Endothelial cell of umbilical vein (primary cell): ENCODE measurements around the gene ARF5. TPM values are rescaled to one million over a fixed set of nuclear protein-coding genes. Genes with fewer than 3 reads are reported as not detected.

Experiments used
- BruUV-seq: library from RNA; stranded (reverse); fragments of 400-500 nt; replicated peaks from 2 replicates; lab custom pipeline; 2021; lab: Mats Ljungman, UMichigan
- CTCF ChIA-PET: fragments of 300-600, 350-600 bp; sonication (Branson Sonifier 250); formaldehyde crosslinking; loops from one replicate; lab custom pipeline; 2021; ENCODE audit warnings: antibody characterized with exemption, inconsistent platforms; lab: Charles Lee
- POLR2A ChIA-PET: fragments of 300-600, 350-600 bp; sonication (Branson Sonifier 250); formaldehyde crosslinking; loops from one replicate; lab custom pipeline; 2021; ENCODE audit warnings: antibody characterized with exemption, inconsistent platforms; lab: Charles Lee
- DNase-seq: peaks from one replicate; pipeline ENCODE4 v3.0.0-alpha.2; 2011; ENCODE audit warnings: low read depth, low spot score
- FAIRE-seq: peaks from 2 replicates; lab custom pipeline; 2011; peaks lifted over from hg19 to GRCh38; lab: Jason Lieb, UNC
- H2AFZ ChIP-seq: 2 replicates; pipeline ENCODE4 v1.6.0; 2012; ENCODE audit warnings: low read depth, low read length, control low read depth, inconsistent platforms
- H3K27ac ChIP-seq: 2 replicates; pipeline ENCODE4 v1.5.1; 2011; ENCODE audit warnings: low read depth, mild to moderate bottlenecking, control low read depth, low read length, moderate library complexity; ENCODE audit not compliant: insufficient read depth
- H3K27me3 ChIP-seq, 2 experiments: 2 replicates each; pipeline versions ENCODE4 v1.6.0 to v1.6.1; 2011; ENCODE audit warnings: low read length in 2 of 2, mixed read lengths in 1 of 2; ENCODE audit not compliant: control insufficient read depth in 2 of 2, insufficient read depth in 2 of 2
- H3K36me3 ChIP-seq, 2 experiments: 2 replicates in 1 of 2; 3 replicates in 1 of 2; pipeline ENCODE4 v1.5.1; 2011; ENCODE audit warnings: low read length in 2 of 2, mild to moderate bottlenecking in 1 of 2, moderate library complexity in 1 of 2; ENCODE audit not compliant: control insufficient read depth in 2 of 2, insufficient read depth in 2 of 2; ENCODE audit errors: extremely low read depth in 1 of 2
- H3K4me1 ChIP-seq: 3 replicates; pipeline ENCODE4 v1.5.1; 2011; ENCODE audit warnings: mild to moderate bottlenecking, low read length; ENCODE audit not compliant: control insufficient read depth, insufficient read depth; ENCODE audit errors: extremely low read depth
- H3K4me2 ChIP-seq: 2 replicates; pipeline ENCODE4 v1.6.1; 2011; ENCODE audit warnings: low read length, control low read depth, mixed read lengths; ENCODE audit not compliant: insufficient read depth
- H3K4me3 ChIP-seq, 3 experiments: fragments of 200-600 bp in 1 of 3; sonication (generic), shearing (Covaris generic) in 1 of 3; replicated peaks in 1 of 3; 2 replicates each; pipeline ENCODE4 v1.5.1; 2011 to 2016; ENCODE audit warnings: control low read depth in 3 of 3, low read length in 3 of 3, mild to moderate bottlenecking in 2 of 3, inconsistent platforms in 1 of 3, low read depth in 1 of 3, moderate library complexity in 1 of 3; ENCODE audit not compliant: insufficient read depth in 1 of 3
- H3K79me2 ChIP-seq: 2 replicates; pipeline ENCODE4 v1.6.0; 2012; ENCODE audit warnings: low read length, inconsistent platforms; ENCODE audit not compliant: control insufficient read depth, insufficient read depth
- H3K9ac ChIP-seq: replicated peaks from 2 replicates; pipeline ENCODE3; 2011; ENCODE audit warnings: low read length, control low read depth; ENCODE audit not compliant: insufficient read depth; ENCODE audit errors: extremely low read depth
- H3K9me1 ChIP-seq: replicated peaks from 3 replicates; pipeline ENCODE4 v1.6.0; 2011; ENCODE audit warnings: mild to moderate bottlenecking, low read length; ENCODE audit not compliant: control insufficient read depth, insufficient read depth; ENCODE audit errors: extremely low read depth
- H3K9me3 ChIP-seq: replicated peaks from 2 replicates; pipeline ENCODE4 v1.5.1; 2012; ENCODE audit warnings: low read length, inconsistent platforms; ENCODE audit not compliant: control insufficient read depth, insufficient read depth
- H4K20me1 ChIP-seq: replicated peaks from 2 replicates; pipeline ENCODE3; 2011; ENCODE audit warnings: mild to moderate bottlenecking, low read length; ENCODE audit not compliant: control insufficient read depth, insufficient read depth; ENCODE audit errors: extremely low read depth
- CTCF ChIP-seq, 2 donors: IDR thresholded peaks; 1 replicate in 1 of 2; 2 replicates in 1 of 2; pipeline ENCODE4 v1.5.1; 2011; ENCODE audit warnings: low read length in 2 of 2, mild to moderate bottlenecking in 2 of 2, moderate library complexity in 2 of 2, control low read depth in 1 of 2, inconsistent platforms in 1 of 2, low read depth in 1 of 2; ENCODE audit not compliant: insufficient read depth in 1 of 2; ENCODE audit errors: extremely low read depth in 1 of 2
- EZH2 ChIP-seq: IDR thresholded peaks from 2 replicates; pipeline ENCODE4 v1.6.1; 2012; ENCODE audit warnings: borderline replicate concordance, low read depth, mild to moderate bottlenecking, moderate library complexity, low read length, inconsistent platforms; ENCODE audit not compliant: severe bottlenecking
- GATA2 ChIP-seq: IDR thresholded peaks from 2 replicates; pipeline ENCODE4 v1.7.0; 2011; ENCODE audit warnings: low read depth, mild to moderate bottlenecking, moderate library complexity, mixed read lengths, low read length; ENCODE audit not compliant: insufficient read length, insufficient read depth
- JUN ChIP-seq: IDR thresholded peaks from 2 replicates; pipeline ENCODE4 v1.6.1; 2011; ENCODE audit warnings: borderline replicate concordance, low read depth; ENCODE audit not compliant: insufficient read length, insufficient read depth
- MAX ChIP-seq: IDR thresholded peaks from 2 replicates; pipeline ENCODE4 v1.6.1; 2011; ENCODE audit not compliant: insufficient read depth, insufficient read length
- POLR2A ChIP-seq: IDR thresholded peaks from 2 replicates; pipeline ENCODE4 v1.6.1; 2012; ENCODE audit warnings: low read depth, mild to moderate bottlenecking, control low read depth, low read length
- dilution Hi-C: fragments of 300-500 bp; cut with MboI; formaldehyde crosslinking; loops from one replicate; pipeline ENCODE4 v1.15.0; 2019; ENCODE audit warnings: low sequenced_read_pairs; ENCODE audit not compliant: extremely low pct_ligation_motif_present
- intact Hi-C: fragments of 100-400 bp; cut with micrococcal nuclease; formaldehyde crosslinking; loops from one replicate; pipeline ENCODE4 v1.10.0; 2022
- polyA plus RNA-seq, 4 experiments: library from polyadenylated mRNA; depleted of rRNA in 3 of 4; stranded (reverse) in 3 of 4; unstranded in 1 of 4; fragments of >200 nt; gene quantifications; 2 replicates each; pipeline versions ENCODE4 v1.2.1 to v1.2.3, GENCODE V29; 2011 to 2012; ENCODE audit warnings: missing spikeins in 1 of 4
- total RNA-seq: library from RNA; stranded (reverse); gene quantifications from 2 replicates; pipeline ENCODE4 v1.2.3, GENCODE V29; 2021

ARF5 gene
- total and polyA plus RNA-seq, 2 donors (not counting 3 experiments of a cell fraction or from before 2014, with no cell fraction given) = 122 to 428 TPM

GRCh38 chr7:127592550-127592949 is 4.3 kb downstream of the ARF5 start:
- Histone ChIP-seq H4K20me1 (no peaks in the 10 kb centered on the region), H2AFZ (no peak overlapping the region), H3K4me2 (no peak overlapping the region), H3K36me3 (peaks cover 2 to 11% of the 10 kb centered on the region in 2 experiments), H3K4me3 (no peak overlapping the region), H3K9ac (no peak overlapping the region), H3K27me3 (peaks cover 0 to 3% of the 10 kb centered on the region in 2 experiments), H3K4me1 (peaks cover 14% of the 10 kb centered on the region), H3K9me3 (no peaks in the 10 kb centered on the region), H3K27ac (no peak overlapping the region), H3K9me1 (no peaks in the 10 kb centered on the region), H3K79me2 (peaks cover 3% of the 10 kb centered on the region)
- no peak for FAIRE-seq
- POLR2A ChIA-PET = no interaction called here
- BruUV-seq = no TSS peak
- dilution Hi-C loops (no loop called here), intact Hi-C loops (no loop called here)
- no peak for DNase-seq
- CTCF ChIA-PET = interaction anchor here (1.1 kb wide), 1 partner anchor 59 kb away, joined by 3 read pairs; no protein-coding TSS in a partner anchor
- TF ChIP-seq MAX (no peak), GATA2 (no peak), JUN (no peak), POLR2A (no peak)

- Histone ChIP-seq H3K4me3 (no peak overlapping the region), H2AFZ (no peak overlapping the region), H3K27ac (no peak overlapping the region), H4K20me1 (no peaks in the 10 kb centered on the region), H3K4me1 (peaks cover 2% of the 10 kb centered on the region), H3K36me3 (peaks cover 2 to 11% of the 10 kb centered on the region in 2 experiments), H3K9me3 (no peaks in the 10 kb centered on the region), H3K4me2 (no peak overlapping the region), H3K9me1 (no peaks in the 10 kb centered on the region), H3K9ac (no peak overlapping the region), H3K27me3 (peaks cover 0 to 3% of the 10 kb centered on the region in 2 experiments), H3K79me2 (no peaks in the 10 kb centered on the region)
- FAIRE-seq (no peak), DNase-seq (no peak)
- intact Hi-C loops = no loop called here
- TF ChIP-seq MAX (no peak), EZH2 (no peak), CTCF (IDR thresholded peaks at IDR 0.05; ENCODE audit: extremely low read depth in 1 of 2, insufficient read depth in 1 of 2, low read depth in 1 of 2, low read length in 2 of 2) (no peak)
- dilution Hi-C loops = no loop called here
- CTCF ChIA-PET = no interaction called here
- POLR2A ChIA-PET = no interaction called here
- BruUV-seq = no TSS peak
Measured at GRCh38 chr7:127594490-127594889, 6.3 kb downstream of the ARF5 start.
